NCI-H1048 (cell line): ENCODE measurements around the gene ZFR2.

Experiments
- DNase-seq: peaks from one replicate; lab custom pipeline; 2025; lab: John Stamatoyannopoulos, UW

ZFR2 gene

GRCh38 chr19:3785938-3786824, 82.7 kb downstream of the ZFR2 start, which contains the start of gene MATK:
Gene MATK, minus strand, starts transcription at chr19:3786381. Its CDS starts 1,246 bp downstream, at chr19:3785135.
- no peak for DNase-seq

- no peak for DNase-seq
Observed at GRCh38 chr19:3785451-3785937, 83.3 kb downstream of the ZFR2 start.

GRCh38 chr19:3784607-3785450, 84.0 kb downstream of the ZFR2 start:
- no peak for DNase-seq

- no peak for DNase-seq
Observed at GRCh38 chr19:3783660-3784584, 84.9 kb downstream of the ZFR2 start.

GRCh38 chr19:3782903-3783302, 85.9 kb downstream of the ZFR2 start:
- no peak for DNase-seq

- DNase-seq, result no peak
Observed at GRCh38 chr19:3782330-3782729, 86.5 kb downstream of the ZFR2 start.

- no peak for DNase-seq
Observed at GRCh38 chr19:3781603-3782002, 87.2 kb downstream of the ZFR2 start.

GRCh38 chr19:3780786-3781304, 88.0 kb downstream of the ZFR2 start:
- DNase-seq, result no peak

- DNase-seq, result no peak
Observed at GRCh38 chr19:3778899-3779723, 89.7 kb downstream of the ZFR2 start.

- no peak for DNase-seq
Observed at GRCh38 chr19:3778104-3778867, 90.6 kb downstream of the ZFR2 start.

- no peak for DNase-seq
Observed at GRCh38 chr19:3776479-3777040, 92.3 kb downstream of the ZFR2 start.

GRCh38 chr19:3775831-3776230, 93.0 kb downstream of the ZFR2 start:
- no peak for DNase-seq

GRCh38 chr19:3775374-3775711, 93.5 kb downstream of the ZFR2 start:
- no peak for DNase-seq

GRCh38 chr19:3774621-3775373, 94.0 kb downstream of the ZFR2 start:
- no peak for DNase-seq

- no peak for DNase-seq
Observed at GRCh38 chr19:3773814-3774515, 94.9 kb downstream of the ZFR2 start.

- no peak for DNase-seq
Observed at GRCh38 chr19:3771906-3772455, 96.9 kb downstream of the ZFR2 start, which contains the start of gene RAX2. Gene RAX2, minus strand, starts transcription at chr19:3772228. Its CDS starts 486 bp downstream, at chr19:3771742.

GRCh38 chr19:3771000-3771905, 97.6 kb downstream of the ZFR2 start:
- DNase-seq, result no peak
